Stomach (tissue), 4 donors: ENCODE results near the gene ANKRD33B.

Experiments used
- CTCF ChIP-seq, 7 experiments: fragments of 450-650 bp in 4 of 7; fragments of 200-600 bp in 3 of 7; sonication (generic) in 3 of 7; IDR thresholded peaks; one replicate each; pipeline ENCODE4 v1.5.1; 2016 to 2019; ENCODE audit warnings: antibody characterized with exemption in 7 of 7, control low read depth in 2 of 7, mild to moderate bottlenecking in 1 of 7
- POLR2AphosphoS5 ChIP-seq, 3 donors: sonication (generic); formaldehyde crosslinking; IDR thresholded peaks; one replicate each; pipeline ENCODE4 v1.6.1; 2016; ENCODE audit warnings: antibody characterized with exemption in 3 of 3

GRCh38 chr5:10548418-10549122, 15.3 kb upstream of the ANKRD33B start:
- TF ChIP-seq POLR2AphosphoS5 (IDR thresholded peaks at IDR 0.05) (no peak), CTCF (IDR thresholded peaks at IDR 0.05) (no peak)
